H1 (cell line): ENCODE measurements around the gene UNC119B. TPM values are rescaled to one million over a fixed set of nuclear protein-coding genes. Genes with fewer than 3 reads are reported as not detected.

Source experiments
- CTCF ChIA-PET: fragments of 300-600 bp; sonication (Branson Sonifier 250); formaldehyde crosslinking; loops from one replicate; lab custom pipeline; 2021; ENCODE audit not compliant: partially characterized antibody; lab: Charles Lee
- POLR2A ChIA-PET: fragments of 300-600 bp; sonication (Branson Sonifier 250); formaldehyde crosslinking; loops from one replicate; lab custom pipeline; 2021; ENCODE audit warnings: inconsistent platforms; ENCODE audit not compliant: partially characterized antibody; lab: Charles Lee
- DNase-seq, 2 experiments: peaks; one replicate each; pipeline versions ENCODE4 v3.0.0 to v3.0.0-alpha.2; 2010 to 2022; ENCODE audit warnings: low spot score in 2 of 2, low read depth in 1 of 2, mixed read lengths in 1 of 2
- FAIRE-seq: peaks from 2 replicates; lab custom pipeline; 2011; peaks lifted over from hg19 to GRCh38; lab: Jason Lieb, UNC
- H2AFZ ChIP-seq: 2 replicates; pipeline ENCODE4 v1.8.1; 2012; ENCODE audit warnings: low read length, inconsistent platforms
- H2AK5ac ChIP-seq: 2 replicates; pipeline ENCODE4 v1.6.1; 2013; ENCODE audit warnings: low read depth, low read length
- H2BK120ac ChIP-seq: replicated peaks from 2 replicates; pipeline ENCODE3; 2013; ENCODE audit warnings: low read depth, low read length, inconsistent platforms
- H2BK12ac ChIP-seq: 2 replicates; pipeline ENCODE4 v1.6.1; 2013; ENCODE audit warnings: low read depth, low read length
- H2BK15ac ChIP-seq: 2 replicates; pipeline ENCODE4 v1.6.1; 2013; ENCODE audit warnings: low read length
- H2BK20ac ChIP-seq: 2 replicates; pipeline ENCODE4 v1.6.1; 2013; ENCODE audit warnings: low read length
- H2BK5ac ChIP-seq: 2 replicates; pipeline ENCODE4 v1.6.1; 2013; ENCODE audit warnings: low read depth, low read length
- H3K14ac ChIP-seq: 2 replicates; pipeline ENCODE4 v1.6.1; 2013; ENCODE audit warnings: inconsistent platforms; ENCODE audit not compliant: insufficient read length
- H3K18ac ChIP-seq: 2 replicates; pipeline ENCODE4 v1.6.1; 2013; ENCODE audit warnings: low read length; ENCODE audit errors: extremely low read depth
- H3K23ac ChIP-seq: 2 replicates; pipeline ENCODE4 v1.6.1; 2013; ENCODE audit warnings: inconsistent platforms; ENCODE audit not compliant: insufficient read length
- H3K23me2 ChIP-seq: 2 replicates; pipeline ENCODE4 v1.6.1; 2013; ENCODE audit warnings: low read depth, low read length
- H3K27ac ChIP-seq: 2 replicates; pipeline ENCODE4 v1.6.1; 2011; ENCODE audit warnings: low read depth, low read length, inconsistent platforms
- H3K27me3 ChIP-seq, 4 experiments: replicated peaks in 1 of 4; 1 replicate in 1 of 4; 2 replicates in 3 of 4; pipeline versions ENCODE4 v1.6.1 to v1.8.1; 2011 to 2013; ENCODE audit warnings: low read length in 3 of 4, mild to moderate bottlenecking in 3 of 4, inconsistent platforms in 2 of 4, mixed read lengths in 2 of 4, moderate library complexity in 1 of 4; ENCODE audit not compliant: control insufficient read depth in 3 of 4, insufficient read depth in 3 of 4; ENCODE audit errors: extremely low read depth in 1 of 4
- H3K36me3 ChIP-seq, 4 experiments: 2 replicates each; pipeline versions ENCODE4 v1.6.1 to v1.8.1; 2011 to 2013; ENCODE audit warnings: mild to moderate bottlenecking in 4 of 4, low read length in 3 of 4, moderate library complexity in 2 of 4, control low read depth in 1 of 4, inconsistent platforms in 1 of 4; ENCODE audit not compliant: insufficient read depth in 4 of 4, control insufficient read depth in 2 of 4
- H3K4ac ChIP-seq: replicated peaks from 2 replicates; pipeline ENCODE3; 2013; ENCODE audit warnings: low read length, low read depth, mixed read lengths, inconsistent platforms; ENCODE audit not compliant: insufficient read length
- H3K4me1 ChIP-seq, 4 experiments: replicated peaks in 1 of 4; 1 replicate in 1 of 4; 2 replicates in 3 of 4; pipeline versions ENCODE4 v1.6.1 to v1.8.1; 2011 to 2013; ENCODE audit warnings: low read length in 3 of 4, inconsistent platforms in 2 of 4, mixed read lengths in 1 of 4; ENCODE audit not compliant: insufficient read depth in 4 of 4, control insufficient read depth in 3 of 4
- H3K4me2 ChIP-seq, 2 experiments: 2 replicates each; pipeline versions ENCODE4 v1.6.1 to v1.8.1; 2011 to 2013; ENCODE audit warnings: low read depth in 2 of 2, low read length in 2 of 2, control low read depth in 1 of 2, inconsistent platforms in 1 of 2, mild to moderate bottlenecking in 1 of 2; ENCODE audit not compliant: insufficient read depth in 1 of 2
- H3K4me3 ChIP-seq, 4 experiments: fragments of 200-600, 300-600 bp in 1 of 4; sonication (generic), shearing (Covaris generic), sonication (Bioruptor Twin) in 1 of 4; 2 replicates each; pipeline versions ENCODE4 v1.5.1 to v1.8.1; 2011 to 2016; ENCODE audit warnings: low read length in 4 of 4, low read depth in 3 of 4, control low read depth in 2 of 4, inconsistent platforms in 2 of 4, mild to moderate bottlenecking in 2 of 4, mixed read lengths in 1 of 4, moderate library complexity in 1 of 4; ENCODE audit not compliant: insufficient read depth in 2 of 4; ENCODE audit errors: extremely low read depth in 1 of 4
- H3K56ac ChIP-seq: replicated peaks from 2 replicates; pipeline ENCODE3; 2013; ENCODE audit warnings: low read depth, mild to moderate bottlenecking, mixed read lengths, low read length, inconsistent platforms; ENCODE audit not compliant: insufficient read length
- H3K79me1 ChIP-seq: 2 replicates; pipeline ENCODE4 v1.6.1; 2013; ENCODE audit warnings: low read depth, low read length, control low read depth
- H3K79me2 ChIP-seq, 2 experiments: 2 replicates each; pipeline versions ENCODE4 v1.6.1 to v1.8.1; 2012 to 2013; ENCODE audit warnings: low read length in 2 of 2, mild to moderate bottlenecking in 2 of 2, inconsistent platforms in 1 of 2; ENCODE audit not compliant: insufficient read depth in 2 of 2, control insufficient read depth in 1 of 2
- H3K9ac ChIP-seq, 4 experiments: replicated peaks in 1 of 4; 1 replicate in 1 of 4; 2 replicates in 3 of 4; pipeline versions ENCODE4 v1.6.1 to v1.8.1; 2011 to 2013; ENCODE audit warnings: low read depth in 3 of 4, low read length in 3 of 4, control low read depth in 2 of 4, mild to moderate bottlenecking in 2 of 4, moderate library complexity in 2 of 4, inconsistent platforms in 1 of 4; ENCODE audit errors: extremely low read depth in 1 of 4
- H3K9me3 ChIP-seq, 2 experiments: 2 replicates each; pipeline versions ENCODE4 v1.6.1 to v1.8.1; 2012 to 2013; ENCODE audit warnings: mild to moderate bottlenecking in 2 of 2, moderate library complexity in 2 of 2, control low read depth in 1 of 2, inconsistent platforms in 1 of 2, low read depth in 1 of 2, low read length in 1 of 2, mixed read lengths in 1 of 2; ENCODE audit not compliant: insufficient read depth in 2 of 2
- H4K20me1 ChIP-seq, 2 experiments: replicated peaks in 1 of 2; 2 replicates each; pipeline versions ENCODE3 to v1.8.1; 2011 to 2013; ENCODE audit warnings: inconsistent platforms in 2 of 2, low read length in 2 of 2, mild to moderate bottlenecking in 1 of 2; ENCODE audit not compliant: insufficient read depth in 2 of 2, control insufficient read depth in 1 of 2
- H4K5ac ChIP-seq: 2 replicates; pipeline ENCODE4 v1.6.1; 2013; ENCODE audit warnings: low read length, low read depth, mixed read lengths, inconsistent platforms; ENCODE audit not compliant: insufficient read length
- H4K8ac ChIP-seq: 2 replicates; pipeline ENCODE4 v1.8.0; 2013; ENCODE audit warnings: mild to moderate bottlenecking, moderate library complexity, low read length, inconsistent platforms; ENCODE audit not compliant: insufficient read depth; ENCODE audit errors: extremely low read depth
- H4K91ac ChIP-seq: replicated peaks from 2 replicates; pipeline ENCODE3; 2013; ENCODE audit warnings: low read length, mixed read lengths, inconsistent platforms; ENCODE audit not compliant: insufficient read length
- CHD2 ChIP-seq: IDR thresholded peaks from 2 replicates; pipeline ENCODE4 v1.6.1; 2012; ENCODE audit warnings: low read length, improper control_type of control experiment
- JUND ChIP-seq: IDR thresholded peaks from 2 replicates; pipeline ENCODE4 v1.6.1; 2011; ENCODE audit warnings: mild to moderate bottlenecking, improper control_type of control experiment, low read length
- SRF ChIP-seq: IDR thresholded peaks from 2 replicates; pipeline ENCODE4 v1.6.1; 2011; ENCODE audit warnings: mild to moderate bottlenecking, low read depth, low read length, moderate library complexity
- TCF12 ChIP-seq: IDR thresholded peaks from 2 replicates; pipeline ENCODE4 v1.6.1; 2011; ENCODE audit warnings: low read depth, mild to moderate bottlenecking, low read length
- TEAD4 ChIP-seq: IDR thresholded peaks from 2 replicates; pipeline ENCODE4 v1.6.1; 2012; ENCODE audit warnings: low read depth, low read length, inconsistent platforms, mixed read lengths
- WGBS, 2 experiments: shearing (Covaris generic) in 1 of 2; methylation state at CpG; one replicate each; pipeline versions ENCODE4 v1.1.6 to v1.1.7; 2013 to 2015; ENCODE audit warnings: low lambda C conversion rate in 2 of 2, mixed read lengths in 2 of 2, inconsistent platforms in 1 of 2, low coverage in 1 of 2, missing lambda C conversion rate in 1 of 2; ENCODE audit not compliant: insufficient replicate concordance in 2 of 2, insufficient coverage in 1 of 2, insufficient read length in 1 of 2; ENCODE audit errors: extremely low coverage in 1 of 2, missing lambda C conversion rate in 1 of 2; 5-methylcytosine and 5-hydroxymethylcytosine counted together
- polyA plus RNA-seq, 7 experiments: library from polyadenylated mRNA; depleted of rRNA in 3 of 7; stranded (reverse) in 5 of 7; unstranded in 2 of 7; fragments of >200 nt in 5 of 7; fragments of 200-250 nt in 2 of 7; gene quantifications; 1 replicate in 5 of 7; 2 replicates in 1 of 7; 4 replicates in 1 of 7; pipeline versions ENCODE4 v1.2.1 to v1.2.3, GENCODE V29; 2011 to 2013; ENCODE audit warnings: missing spikeins in 2 of 7, mixed read lengths in 2 of 7
- total RNA-seq: library from RNA; stranded (reverse); fragmentation: NEBNext Ultra II Directional; extraction: Animal tissue kit (Norgen Biotek cat#: 25700); gene quantifications from 2 replicates; pipeline ENCODE4 v1.2.1, GENCODE V29; 2021

The UNC119B gene
- total and polyA plus RNA-seq, 2 of the 8 experiments (the other 6 are each of a cell fraction or from before 2014, with no cell fraction given) = 40.5 to 50.1 TPM

GRCh38 chr12:120750806-120751205, 40.5 kb downstream of the UNC119B start:
- ChIA-PET POLR2A (interaction anchor here (0.6 kb wide), 1 partner anchor 109 kb away, joined by 3 read pairs; no protein-coding TSS in a partner anchor), CTCF (interaction anchor here (0.6 to 1.8 kb wide), 8 partner anchors 9 to 432 kb away, joined by 3 to 6 read pairs (median 3); no protein-coding TSS in a partner anchor)
- no peak for FAIRE-seq
- no peak for TF ChIP-seq CHD2
- no peak for TF ChIP-seq JUND
- TF ChIP-seq TCF12 = no peak
- TF ChIP-seq TEAD4 = no peak
- no peak for TF ChIP-seq SRF

More at GRCh38 chr12:120750806-120751205, 40.5 kb downstream of the UNC119B start:
- H3K4me1 ChIP-seq = no peaks in the 10 kb centered on the region
- no peak overlapping the region for H2BK12ac ChIP-seq
- no peaks in the 10 kb centered on the region for H4K20me1 ChIP-seq
- no peak overlapping the region for H3K56ac ChIP-seq
- H3K27me3 ChIP-seq = no peaks in the 10 kb centered on the region
- no peaks in the 10 kb centered on the region for H3K36me3 ChIP-seq
- H3K4me3 ChIP-seq = no peak overlapping the region
- H4K8ac ChIP-seq = no peak overlapping the region
- H2BK5ac ChIP-seq = no peak overlapping the region
- no peak overlapping the region for H2AK5ac ChIP-seq
- H3K79me1 ChIP-seq = no peaks in the 10 kb centered on the region
- H2BK20ac ChIP-seq = no peak overlapping the region
- no peaks in the 10 kb centered on the region for H3K79me2 ChIP-seq
- no peak overlapping the region for H4K5ac ChIP-seq
- H3K9me3 ChIP-seq = no peaks in the 10 kb centered on the region
- H3K4ac ChIP-seq = no peak overlapping the region
- no peak overlapping the region for H3K23ac ChIP-seq
- no peak overlapping the region for H3K27ac ChIP-seq
- WGBS, 2 experiments = 92% methylated on average over 5 of the region's 5 CpGs; no CpG with 5 or more reads in 1 of the 2 experiments
- H2AFZ ChIP-seq = no peak overlapping the region
- H2BK120ac ChIP-seq = no peak overlapping the region
- H3K9ac ChIP-seq = no peak overlapping the region
- no peak overlapping the region for H3K4me2 ChIP-seq
- DNase-seq = no peak
- H3K23me2 ChIP-seq = no peaks in the 10 kb centered on the region
- no peak overlapping the region for H4K91ac ChIP-seq
- H3K14ac ChIP-seq = no peak overlapping the region
- no peak overlapping the region for H2BK15ac ChIP-seq
- no peak overlapping the region for H3K18ac ChIP-seq
